Esophagus squamous epithelium (tissue), 5 donors: Measurements from ENCODE around the gene PCDH9. TPM values are rescaled to one million over a fixed set of nuclear protein-coding genes. Genes with fewer than 3 reads are reported as not detected.

Source experiments
- DNase-seq: peaks from one replicate; lab custom pipeline; 2025; lab: John Stamatoyannopoulos, UW
- H3K27ac ChIP-seq, 4 donors: fragments of 200-600 bp; sonication (generic); one replicate each; pipeline ENCODE4 v1.5.1; 2016 to 2019; ENCODE audit warnings: mild to moderate bottlenecking in 1 of 4
- H3K27me3 ChIP-seq, 4 donors: fragments of 200-600 bp; sonication (generic); 1 replicate in 3 of 4; 2 replicates in 1 of 4; pipeline versions ENCODE4 v1.5.1 to v1.6.0; 2017 to 2021; ENCODE audit warnings: antibody characterized with exemption in 1 of 4
- H3K36me3 ChIP-seq, 3 donors: fragments of 200-600 bp; sonication (generic); one replicate each; pipeline ENCODE4 v1.5.1; 2016 to 2019
- H3K4me1 ChIP-seq, 3 donors: fragments of 200-600 bp; sonication (generic); one replicate each; pipeline ENCODE4 v1.5.1; 2017 to 2019
- H3K4me3 ChIP-seq, 4 donors: fragments of 200-600 bp; sonication (generic); 1 replicate in 3 of 4; 2 replicates in 1 of 4; pipeline ENCODE4 v1.5.1; 2016 to 2019; ENCODE audit warnings: mild to moderate bottlenecking in 2 of 4, moderate library complexity in 1 of 4
- H3K9me3 ChIP-seq, 3 donors: fragments of 200-600 bp; sonication (generic); one replicate each; pipeline ENCODE4 v1.5.1; 2016 to 2019
- CTCF ChIP-seq, 6 experiments: fragments of 450-650 bp in 4 of 6; fragments of 200-600 bp in 2 of 6; sonication (generic) in 2 of 6; IDR thresholded peaks; one replicate each; pipeline ENCODE4 v1.5.1; 2016 to 2019; ENCODE audit warnings: antibody characterized with exemption in 6 of 6, mild to moderate bottlenecking in 4 of 6, moderate library complexity in 4 of 6
- POLR2A ChIP-seq, 4 donors: fragments of 450-650 bp; IDR thresholded peaks; one replicate each; pipeline ENCODE4 v1.6.1; 2017; ENCODE audit warnings: antibody characterized with exemption in 4 of 4, mild to moderate bottlenecking in 4 of 4, moderate library complexity in 3 of 4
- WGBS, 2 donors: methylation state at CpG; one replicate each; pipeline ENCODE4 v1.1.5; 2018; 5-methylcytosine and 5-hydroxymethylcytosine counted together
- intact Hi-C: fragments of 100-400 bp; cut with DNase I; formaldehyde crosslinking; loops from one replicate; pipeline ENCODE4 v1.15.0; 2022
- total RNA-seq, 4 donors: library from RNA; depleted of rRNA; stranded (reverse); fragments of >200 nt; gene quantifications; one replicate each; pipeline ENCODE4 v1.1.0, GENCODE V29; 2016
- donor health status: DM: yes; HTN: yes; CAD: no.

PCDH9 gene
- total RNA-seq, 4 donors from 2014 or later, result 0.04 to 1.9 (median 0.45) TPM

- H3K27ac ChIP-seq, result no peak overlapping the region
- no peak for TF ChIP-seq CTCF (IDR thresholded peaks at IDR 0.05)
- no peak for TF ChIP-seq POLR2A (IDR thresholded peaks at IDR 0.05)
- no peak overlapping the region for H3K4me3 ChIP-seq
- WGBS, 2 donors, result 63 to 72% methylated on average over 4 of the region's 4 CpGs
- H3K9me3 ChIP-seq, result no peaks in the 10 kb centered on the region
- H3K27me3 ChIP-seq, result peaks cover 0 to 66% (median 0%) of the 10 kb centered on the region in 4 donors
- H3K4me1 ChIP-seq, result peaks cover 0 to 9% (median 0%) of the 10 kb centered on the region in 3 donors
- intact Hi-C loops, result no loop called here
- no peak for DNase-seq
- no peaks in the 10 kb centered on the region for H3K36me3 ChIP-seq
Observed at GRCh38 chr13:67143544-67144115, 86.5 kb downstream of the PCDH9 start.

DNA sequence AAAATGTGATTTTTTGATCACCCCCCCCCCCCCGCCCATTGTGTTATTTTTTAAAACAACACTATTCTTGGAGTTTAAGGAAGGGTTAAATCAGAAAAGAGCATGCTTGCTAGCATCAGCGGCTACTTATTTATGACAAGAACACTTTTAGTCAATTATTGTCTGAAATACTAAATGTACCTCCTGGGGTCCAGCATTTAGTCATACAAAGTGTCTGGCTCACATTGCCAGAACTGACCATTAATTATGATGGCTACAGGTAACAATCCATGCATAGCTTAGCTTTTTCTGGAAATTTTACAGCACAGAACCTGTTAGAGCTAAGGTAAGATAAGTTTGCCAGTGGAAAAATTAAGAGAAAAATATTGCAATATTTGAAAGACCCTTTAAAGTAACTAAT is 90.1 kb downstream of the PCDH9 start:
- no peak for DNase-seq
- intact Hi-C loops, result no loop called here
- TF ChIP-seq POLR2A (IDR thresholded peaks at IDR 0.05) (no peak), CTCF (IDR thresholded peaks at IDR 0.05) (no peak)
- Histone ChIP-seq H3K4me1 (no peaks in the 10 kb centered on the region), H3K27ac (no peak overlapping the region), H3K27me3 (peaks cover 0 to 43% (median 0%) of the 10 kb centered on the region in 4 donors), H3K4me3 (no peak overlapping the region), H3K9me3 (no peaks in the 10 kb centered on the region), H3K36me3 (no peaks in the 10 kb centered on the region)
- WGBS, 2 donors, result 80 to 87% methylated on average over 2 of the region's 2 CpGs

- Histone ChIP-seq H3K4me3 (no peak overlapping the region), H3K27ac (no peak overlapping the region), H3K4me1 (no peaks in the 10 kb centered on the region), H3K36me3 (no peaks in the 10 kb centered on the region), H3K9me3 (no peaks in the 10 kb centered on the region), H3K27me3 (peaks cover 0 to 40% (median 0%) of the 10 kb centered on the region in 4 donors)
- intact Hi-C loops, result no loop called here
- 70 to 76% methylated on average over 4 of the region's 4 CpGs for WGBS, 2 donors
- TF ChIP-seq CTCF (IDR thresholded peaks at IDR 0.05) (no peak), POLR2A (IDR thresholded peaks at IDR 0.05) (no peak)
- no peak for DNase-seq
Observed at GRCh38 chr13:67139551-67139950, 90.6 kb downstream of the PCDH9 start.

GRCh38 chr13:67138970-67139369 is 91.2 kb downstream of the PCDH9 start:
- H3K4me1 ChIP-seq, result no peaks in the 10 kb centered on the region
- H3K27me3 ChIP-seq, result peaks cover 0 to 35% (median 0%) of the 10 kb centered on the region in 4 donors
- DNase-seq, result no peak
- TF ChIP-seq POLR2A (IDR thresholded peaks at IDR 0.05) (no peak), CTCF (IDR thresholded peaks at IDR 0.05) (no peak)
- no peak overlapping the region for H3K27ac ChIP-seq
- H3K9me3 ChIP-seq, result no peaks in the 10 kb centered on the region
- WGBS, 2 donors, result 90% methylated on average over 4 of the region's 4 CpGs
- no peaks in the 10 kb centered on the region for H3K36me3 ChIP-seq
- intact Hi-C loops, result no loop called here
- H3K4me3 ChIP-seq, result no peak overlapping the region

GRCh38 chr13:67137044-67137735 is 92.9 kb downstream of the PCDH9 start:
- Histone ChIP-seq H3K9me3 (no peaks in the 10 kb centered on the region), H3K36me3 (no peaks in the 10 kb centered on the region), H3K4me1 (no peaks in the 10 kb centered on the region), H3K4me3 (no peak overlapping the region), H3K27me3 (peaks cover 0 to 26% (median 0%) of the 10 kb centered on the region in 4 donors), H3K27ac (no peak overlapping the region)
- no peak for DNase-seq
- 79 to 83% methylated on average over 6 of the region's 6 CpGs for WGBS, 2 donors
- intact Hi-C loops, result no loop called here
- TF ChIP-seq CTCF (IDR thresholded peaks at IDR 0.05), result no peak
- TF ChIP-seq POLR2A (IDR thresholded peaks at IDR 0.05), result no peak
